Lower lobe of right lung (tissue), 2 donors: Measurements from ENCODE around the gene ZNF593OS. TPM values are rescaled to one million over a fixed set of nuclear protein-coding genes. Genes with fewer than 3 reads are reported as not detected.

Experiments
- ATAC-seq, 2 donors: fragments of 200-7000 bp; cut with Tn5 transposase; one replicate each; pipeline ENCODE4 v1.9.1; 2020 to 2022; ENCODE audit warnings: mild to moderate bottlenecking in 2 of 2, moderate library complexity in 2 of 2
- DNase-seq: peaks from one replicate; pipeline ENCODE4 v3.0.0-alpha.2; 2020
- H3K27ac ChIP-seq: fragments of 200-600 bp; one replicate; pipeline ENCODE4 v1.8.0; 2022
- H3K27me3 ChIP-seq: fragments of 200-600 bp; one replicate; pipeline ENCODE4 v1.8.0; 2022; ENCODE audit warnings: low read depth
- H3K36me3 ChIP-seq: fragments of 200-600 bp; one replicate; pipeline ENCODE4 v1.8.0; 2022; ENCODE audit warnings: mild to moderate bottlenecking
- H3K4me1 ChIP-seq: fragments of 200-600 bp; one replicate; pipeline ENCODE4 v1.8.0; 2022
- H3K4me3 ChIP-seq: fragments of 200-600 bp; one replicate; pipeline ENCODE4 v1.8.0; 2022; ENCODE audit warnings: mild to moderate bottlenecking
- H3K9me3 ChIP-seq: fragments of 200-600 bp; one replicate; pipeline ENCODE4 v1.8.0; 2022
- CTCF ChIP-seq: fragments of 200-600 bp; IDR thresholded peaks from one replicate; pipeline ENCODE4 v1.8.0; 2022; ENCODE audit warnings: antibody characterized with exemption, mild to moderate bottlenecking
- intact Hi-C: fragments of 100-400 bp; cut with DNase I; formaldehyde crosslinking; loops from one replicate; pipeline ENCODE4 v1.11.0; 2022
- long read RNA-seq: library from polyadenylated mRNA; unstranded; transcript quantifications from one replicate; pipeline ENCODE4 v2.0.0, GENCODE V29; 2021
- total RNA-seq: library from RNA; stranded (reverse); fragmentation: NEBNext Ultra II Directional; extraction: Animal tissue kit (Norgen Biotek cat#: 25700); gene quantifications from one replicate; pipeline ENCODE4 v1.2.1, GENCODE V29; 2021
- donor health status: DM: no; HTN: yes; CAD: no; lungs with severe emphysema.

The ZNF593OS gene
- total RNA-seq = not detected
- long read RNA-seq = 0 reads

GRCh38 chr1:26171084-26172072 lies at the start of gene ZNF593OS:
TSS of gene ZNF593OS (minus strand) at chr1:26171832. CDS start at chr1:26171661, 171 bp downstream.
- intact Hi-C loops = no loop called here
- H3K4me1 ChIP-seq = peaks cover 10% of the 10 kb centered on the region
- H3K27me3 ChIP-seq = no peaks in the 10 kb centered on the region
- no peaks in the 10 kb centered on the region for H3K36me3 ChIP-seq
- H3K27ac ChIP-seq = no peak within 1 kb of the TSS
- ATAC-seq = no peak
- H3K4me3 ChIP-seq = peak within 1 kb of the TSS; percentile 98
- H3K9me3 ChIP-seq = no peaks in the 10 kb centered on the region
- no peak for TF ChIP-seq CTCF
- DNase-seq = no peak

DNA sequence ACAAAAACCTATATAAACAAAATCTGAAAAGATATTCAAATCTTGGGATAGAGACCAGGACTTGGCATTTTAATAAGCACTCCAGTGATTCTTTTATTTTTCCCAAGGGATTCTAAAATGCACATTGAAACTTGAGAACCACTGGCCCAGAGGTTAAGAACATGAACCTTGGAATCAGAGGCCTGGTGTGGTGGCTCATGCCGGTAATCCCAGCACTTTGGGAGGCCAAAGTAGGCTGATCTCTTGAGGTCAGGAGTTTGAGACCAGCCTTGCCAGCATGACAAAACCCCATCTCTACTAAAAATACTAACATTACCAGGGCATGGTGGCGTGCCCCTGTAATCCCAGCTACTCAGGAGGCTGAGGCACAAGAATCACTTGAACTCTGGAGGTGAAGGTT lies 49.5 kb upstream of the ZNF593OS start:
- peaks cover 5% of the 10 kb centered on the region for H3K27me3 ChIP-seq
- no peaks in the 10 kb centered on the region for H3K9me3 ChIP-seq
- no peak for TF ChIP-seq CTCF
- H3K4me1 ChIP-seq = peaks cover 11% of the 10 kb centered on the region
- H3K4me3 ChIP-seq = no peak overlapping the region
- no peak overlapping the region for H3K27ac ChIP-seq
- ATAC-seq = no peak
- no peak for DNase-seq
- intact Hi-C loops = no loop called here
- H3K36me3 ChIP-seq = no peaks in the 10 kb centered on the region

GRCh38 chr1:26220199-26220912 lies 48.7 kb upstream of the ZNF593OS start:
- H3K27me3 ChIP-seq = no peaks in the 10 kb centered on the region
- peaks cover 5% of the 10 kb centered on the region for H3K4me1 ChIP-seq
- intact Hi-C loops = no loop called here
- no peak overlapping the region for H3K4me3 ChIP-seq
- no peak for TF ChIP-seq CTCF
- DNase-seq (no peak), ATAC-seq (no peak)
- no peak overlapping the region for H3K27ac ChIP-seq
- no peaks in the 10 kb centered on the region for H3K9me3 ChIP-seq
- no peaks in the 10 kb centered on the region for H3K36me3 ChIP-seq

GRCh38 chr1:26218906-26219494 lies 47.4 kb upstream of the ZNF593OS start:
- Histone ChIP-seq H3K4me3 (no peak overlapping the region), H3K27me3 (no peaks in the 10 kb centered on the region), H3K36me3 (no peaks in the 10 kb centered on the region), H3K27ac (no peak overlapping the region), H3K9me3 (no peaks in the 10 kb centered on the region), H3K4me1 (no peaks in the 10 kb centered on the region)
- no peak for TF ChIP-seq CTCF
- intact Hi-C loops = no loop called here
- no peak for ATAC-seq
- no peak for DNase-seq

DNA sequence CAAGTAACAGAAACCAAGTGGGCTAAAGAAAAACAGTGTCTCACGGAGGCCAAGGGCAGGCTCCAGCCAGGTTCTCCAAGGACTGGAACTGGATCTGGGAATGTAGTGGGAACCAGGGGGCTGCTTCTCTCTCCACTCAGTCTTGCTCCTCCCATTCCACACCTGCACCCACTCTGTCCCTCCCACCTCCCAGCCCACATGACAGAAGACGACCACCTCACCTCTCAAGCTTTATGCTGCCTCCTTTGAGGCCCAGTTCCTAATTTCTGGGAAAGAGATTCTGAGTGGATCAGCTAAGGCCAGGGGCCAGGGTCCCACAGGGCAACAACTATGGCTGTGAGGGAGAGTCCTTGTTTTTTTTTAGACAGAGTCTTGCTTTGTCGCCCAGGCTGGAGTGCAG lies 43.6 kb upstream of the ZNF593OS start:
- Histone ChIP-seq H3K4me3 (no peak overlapping the region), H3K27me3 (no peaks in the 10 kb centered on the region), H3K4me1 (no peaks in the 10 kb centered on the region), H3K9me3 (no peaks in the 10 kb centered on the region), H3K36me3 (no peaks in the 10 kb centered on the region), H3K27ac (no peak overlapping the region)
- DNase-seq = no peak
- intact Hi-C loops = no loop called here
- ATAC-seq = no peak
- TF ChIP-seq CTCF = no peak
